ENCODE measurements around the gene TRMU. TPM values are rescaled to one million over a fixed set of nuclear protein-coding genes. Genes with fewer than 3 reads are reported as not detected.

TRMU gene
- total and polyA plus RNA-seq, 4 donors: 14.3 to 34.4 (median 18.6) TPM

DNA sequence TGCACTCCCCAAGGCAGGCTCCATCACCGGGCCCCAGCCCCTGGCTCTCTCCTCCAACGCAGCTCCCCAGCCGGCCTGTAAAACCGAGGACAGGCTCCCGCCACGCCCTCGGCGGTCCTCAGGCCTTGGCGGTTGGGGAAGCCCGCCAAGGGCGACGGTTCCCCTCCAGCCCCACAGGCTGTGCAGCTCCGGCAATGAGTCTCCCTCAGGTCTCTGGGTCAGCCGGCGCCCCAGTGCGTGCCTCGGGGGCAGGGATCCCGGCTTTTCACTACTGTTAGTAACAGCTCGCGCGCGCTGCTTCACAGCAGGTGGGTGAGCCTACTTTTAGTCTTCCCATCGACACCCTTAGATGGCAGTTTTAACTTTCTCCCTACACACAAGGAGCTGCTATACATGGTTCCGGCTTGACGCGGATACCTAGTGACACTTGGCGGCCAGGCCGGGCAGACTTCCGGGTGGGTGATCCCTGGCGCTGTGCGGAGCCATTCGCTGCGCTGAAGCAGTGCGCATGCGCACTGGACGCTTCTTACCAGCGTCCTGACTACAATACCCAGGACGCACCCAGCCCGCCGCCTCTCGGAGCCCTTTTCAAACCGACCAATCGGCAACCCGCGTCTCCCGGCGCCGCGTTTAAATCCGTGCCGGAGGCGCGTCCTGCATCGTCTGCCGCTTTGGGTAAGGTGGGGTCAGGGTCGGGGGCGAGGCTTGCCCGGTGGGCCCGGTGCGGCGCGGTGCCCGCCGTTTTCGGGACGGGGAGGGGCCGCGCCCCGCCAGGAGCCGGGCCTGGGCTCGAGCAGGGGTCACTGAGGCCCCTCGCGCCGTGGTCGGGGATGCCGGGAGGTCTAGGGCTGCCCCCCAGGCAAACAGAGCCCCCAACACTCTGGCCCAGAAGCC lies 39.0 kb upstream of the TRMU start, which contains the start of gene GTSE1:
TSS of gene GTSE1 (plus strand) at position 614 of the 894 bp plus-strand sequence. CDS start 531 bp downstream, outside the sequence.
- H3K4me3 ChIP-seq (ENCODE audit: low read depth in 1 of 3, low read length in 3 of 3): peak within 1 kb of the TSS; percentile 42 to 55 (median 49)
- peaks cover 4 to 21% (median 16%) of the 10 kb centered on the region in 4 donors for H3K36me3 ChIP-seq (ENCODE audit: control insufficient read depth in 4 of 4, insufficient read depth in 3 of 4, low read depth in 1 of 4, low read length in 3 of 4)
- peak within 1 kb of the TSS; percentile 67 to 75 for H3K27ac ChIP-seq (ENCODE audit: low read depth in 1 of 2, low read length in 2 of 2)
- H3K27me3 ChIP-seq (ENCODE audit: control insufficient read depth in 4 of 4, insufficient read depth in 4 of 4, low read length in 3 of 4): no peaks in the 10 kb centered on the region
- TF ChIP-seq, protein P1, sequence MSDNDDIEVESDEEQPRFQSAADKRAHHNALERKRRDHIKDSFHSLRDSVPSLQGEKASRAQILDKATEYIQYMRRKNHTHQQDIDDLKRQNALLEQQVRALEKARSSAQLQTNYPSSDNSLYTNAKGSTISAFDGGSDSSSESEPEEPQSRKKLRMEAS (IDR thresholded peaks at IDR 0.05): peak; percentile 53
- peak; percentile 67 to 72 for TF ChIP-seq RAD21 (IDR thresholded peaks at IDR 0.05)
- TF ChIP-seq FOXA2 (IDR thresholded peaks at IDR 0.05): no peak
- TF ChIP-seq YY1 (IDR thresholded peaks at IDR 0.05): peak; percentile 88
- no peak for TF ChIP-seq HNF4A (conservative IDR thresholded peaks at IDR 0.05)
- peak in 1 of 2 donors; percentile 37 for TF ChIP-seq EGR1 (IDR thresholded peaks at IDR 0.05; ENCODE audit: low read depth in 2 of 2)
- no peak for TF ChIP-seq JUND (IDR thresholded peaks at IDR 0.05)
- TF ChIP-seq SP1 (IDR thresholded peaks at IDR 0.05): peak; percentile 32
- TF ChIP-seq HNF4G (IDR thresholded peaks at IDR 0.05): no peak
- peak in 1 of 2 donors; percentile 81 for TF ChIP-seq GABPA (IDR thresholded peaks at IDR 0.05 in 1 of 2, conservative IDR thresholded peaks at IDR 0.05 in 1 of 2)
- peak; percentile 74 for TF ChIP-seq NR2F2 (IDR thresholded peaks at IDR 0.05)
- TF ChIP-seq ATF3 (IDR thresholded peaks at IDR 0.05): no peak
- no peak for TF ChIP-seq FOXA1 (IDR thresholded peaks at IDR 0.05)
- no peak for TF ChIP-seq ZBTB33 (IDR thresholded peaks at IDR 0.05)
- TF ChIP-seq, protein P2, sequence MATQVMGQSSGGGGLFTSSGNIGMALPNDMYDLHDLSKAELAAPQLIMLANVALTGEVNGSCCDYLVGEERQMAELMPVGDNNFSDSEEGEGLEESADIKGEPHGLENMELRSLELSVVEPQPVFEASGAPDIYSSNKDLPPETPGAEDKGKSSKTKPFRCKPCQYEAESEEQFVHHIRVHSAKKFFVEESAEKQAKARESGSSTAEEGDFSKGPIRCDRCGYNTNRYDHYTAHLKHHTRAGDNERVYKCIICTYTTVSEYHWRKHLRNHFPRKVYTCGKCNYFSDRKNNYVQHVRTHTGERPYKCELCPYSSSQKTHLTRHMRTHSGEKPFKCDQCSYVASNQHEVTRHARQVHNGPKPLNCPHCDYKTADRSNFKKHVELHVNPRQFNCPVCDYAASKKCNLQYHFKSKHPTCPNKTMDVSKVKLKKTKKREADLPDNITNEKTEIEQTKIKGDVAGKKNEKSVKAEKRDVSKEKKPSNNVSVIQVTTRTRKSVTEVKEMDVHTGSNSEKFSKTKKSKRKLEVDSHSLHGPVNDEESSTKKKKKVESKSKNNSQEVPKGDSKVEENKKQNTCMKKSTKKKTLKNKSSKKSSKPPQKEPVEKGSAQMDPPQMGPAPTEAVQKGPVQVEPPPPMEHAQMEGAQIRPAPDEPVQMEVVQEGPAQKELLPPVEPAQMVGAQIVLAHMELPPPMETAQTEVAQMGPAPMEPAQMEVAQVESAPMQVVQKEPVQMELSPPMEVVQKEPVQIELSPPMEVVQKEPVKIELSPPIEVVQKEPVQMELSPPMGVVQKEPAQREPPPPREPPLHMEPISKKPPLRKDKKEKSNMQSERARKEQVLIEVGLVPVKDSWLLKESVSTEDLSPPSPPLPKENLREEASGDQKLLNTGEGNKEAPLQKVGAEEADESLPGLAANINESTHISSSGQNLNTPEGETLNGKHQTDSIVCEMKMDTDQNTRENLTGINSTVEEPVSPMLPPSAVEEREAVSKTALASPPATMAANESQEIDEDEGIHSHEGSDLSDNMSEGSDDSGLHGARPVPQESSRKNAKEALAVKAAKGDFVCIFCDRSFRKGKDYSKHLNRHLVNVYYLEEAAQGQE (IDR thresholded peaks at IDR 0.05): no peak
- no peak for TF ChIP-seq TAF1 (conservative IDR thresholded peaks at IDR 0.05)
- TF ChIP-seq, protein P3, sequence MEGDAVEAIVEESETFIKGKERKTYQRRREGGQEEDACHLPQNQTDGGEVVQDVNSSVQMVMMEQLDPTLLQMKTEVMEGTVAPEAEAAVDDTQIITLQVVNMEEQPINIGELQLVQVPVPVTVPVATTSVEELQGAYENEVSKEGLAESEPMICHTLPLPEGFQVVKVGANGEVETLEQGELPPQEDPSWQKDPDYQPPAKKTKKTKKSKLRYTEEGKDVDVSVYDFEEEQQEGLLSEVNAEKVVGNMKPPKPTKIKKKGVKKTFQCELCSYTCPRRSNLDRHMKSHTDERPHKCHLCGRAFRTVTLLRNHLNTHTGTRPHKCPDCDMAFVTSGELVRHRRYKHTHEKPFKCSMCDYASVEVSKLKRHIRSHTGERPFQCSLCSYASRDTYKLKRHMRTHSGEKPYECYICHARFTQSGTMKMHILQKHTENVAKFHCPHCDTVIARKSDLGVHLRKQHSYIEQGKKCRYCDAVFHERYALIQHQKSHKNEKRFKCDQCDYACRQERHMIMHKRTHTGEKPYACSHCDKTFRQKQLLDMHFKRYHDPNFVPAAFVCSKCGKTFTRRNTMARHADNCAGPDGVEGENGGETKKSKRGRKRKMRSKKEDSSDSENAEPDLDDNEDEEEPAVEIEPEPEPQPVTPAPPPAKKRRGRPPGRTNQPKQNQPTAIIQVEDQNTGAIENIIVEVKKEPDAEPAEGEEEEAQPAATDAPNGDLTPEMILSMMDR (IDR thresholded peaks at IDR 0.05; ENCODE audit: low read depth, low read length, missing input control): no peak
- no peak for TF ChIP-seq RXRA (IDR thresholded peaks at IDR 0.05)
- H3K9ac ChIP-seq (ENCODE audit: low read depth in 1 of 2, low read length in 2 of 2): peak within 1 kb of the TSS in 1 of 2 donors; percentile 62
- H3K4me1 ChIP-seq (ENCODE audit: control insufficient read depth in 4 of 4, insufficient read depth in 4 of 4, low read length in 3 of 4): peaks cover 7 to 28% (median 16%) of the 10 kb centered on the region in 4 donors
- H3K9me3 ChIP-seq (ENCODE audit: control insufficient read depth in 4 of 4, low read length in 3 of 4): no peaks in the 10 kb centered on the region
- WGBS: under 1% methylated on average over 76 of the region's 76 CpGs
- peak; percentile 94 for DNase-seq (ENCODE audit: low spot score)

Measured in liver (tissue), 9 donors.